ENCODE results near the gene RNF113A. TPM values are rescaled to one million over a fixed set of nuclear protein-coding genes. Genes with fewer than 3 reads are reported as not detected.

The RNF113A gene
- total RNA-seq, 2 experiments from 2014 or later, result 25.2 to 32.8 TPM

GRCh38 chrX:119880552-119881437, 9.3 kb upstream of the RNF113A start:
- Histone ChIP-seq H3K9me3 (ENCODE audit: low read length) (no peaks in the 10 kb centered on the region), H2AFZ (ENCODE audit: low read length) (no peak overlapping the region), H3K79me2 (ENCODE audit: insufficient read depth, low read depth, low read length) (no peaks in the 10 kb centered on the region), H3K36me3 (ENCODE audit: insufficient read depth, low read length) (peaks cover 26% of the 10 kb centered on the region), H3K4me2 (ENCODE audit: low read length) (peak overlapping the region; percentile 38), H3K4me1 (ENCODE audit: insufficient read depth, low read length, poor library complexity, severe bottlenecking) (peaks cover 15% of the 10 kb centered on the region), H4K20me1 (ENCODE audit: insufficient read depth, low read length) (no peaks in the 10 kb centered on the region), H3K27ac (ENCODE audit: low read depth, low read length, poor library complexity, severe bottlenecking) (peak overlapping the region; percentile 37), H3K4me3 (ENCODE audit: low read depth, low read length, poor library complexity, severe bottlenecking) (no peak overlapping the region), H3K9me2 (ENCODE audit: insufficient read depth, low read length) (no peaks in the 10 kb centered on the region)
- TF ChIP-seq CTCF (conservative IDR thresholded peaks at IDR 0.05; ENCODE audit: low read length) (peak; percentile 77), EZH2phosphoT487 (IDR thresholded peaks at IDR 0.05; ENCODE audit: borderline replicate concordance, low read depth, low read length) (no peak)
- peak; percentile 76 for DNase-seq (ENCODE audit: low spot score)
- ChIA-PET CTCF (ENCODE audit: unreplicated experiment) (no interaction called here), POLR2A (interaction anchor here (0.5 kb wide), 1 partner anchor 318 kb away, joined by 5 read pairs; no protein-coding TSS in a partner anchor)
- no TSS peak for BruUV-seq (replicated peaks)
- intact Hi-C loops (cut with micrococcal nuclease; ENCODE audit: unreplicated experiment), result loop anchor here (2.0 kb wide), 1 partner anchor 90 kb away; the partner anchor contains the start of gene RPL39

GRCh38 chrX:119880076-119880475, 8.5 kb upstream of the RNF113A start:
- Histone ChIP-seq H3K36me3 (ENCODE audit: insufficient read depth, low read length) (peaks cover 33% of the 10 kb centered on the region), H3K4me1 (ENCODE audit: insufficient read depth, low read length, poor library complexity, severe bottlenecking) (peaks cover 15% of the 10 kb centered on the region), H3K27ac (ENCODE audit: low read depth, low read length, poor library complexity, severe bottlenecking) (peak overlapping the region; percentile 37), H4K20me1 (ENCODE audit: insufficient read depth, low read length) (no peaks in the 10 kb centered on the region), H2AFZ (ENCODE audit: low read length) (no peak overlapping the region), H3K4me3 (ENCODE audit: low read depth, low read length, poor library complexity, severe bottlenecking) (no peak overlapping the region), H3K79me2 (ENCODE audit: insufficient read depth, low read depth, low read length) (no peaks in the 10 kb centered on the region), H3K4me2 (ENCODE audit: low read length) (peak overlapping the region; percentile 38), H3K9me3 (ENCODE audit: low read length) (no peaks in the 10 kb centered on the region), H3K9me2 (ENCODE audit: insufficient read depth, low read length) (no peaks in the 10 kb centered on the region)
- peak; percentile 64 for DNase-seq (ENCODE audit: low spot score)
- no TSS peak for BruUV-seq (replicated peaks)
- POLR2A ChIA-PET, result no interaction called here
- CTCF ChIA-PET (ENCODE audit: unreplicated experiment), result no interaction called here
- TF ChIP-seq EZH2phosphoT487 (IDR thresholded peaks at IDR 0.05; ENCODE audit: borderline replicate concordance, low read depth, low read length), result no peak
- TF ChIP-seq CTCF (conservative IDR thresholded peaks at IDR 0.05; ENCODE audit: low read length), result no peak
- intact Hi-C loops (cut with micrococcal nuclease; ENCODE audit: unreplicated experiment), result loop anchor here (2.0 kb wide), 1 partner anchor 89 kb away; the partner anchor contains the start of gene RPL39

- Histone ChIP-seq H3K27ac (ENCODE audit: low read depth, low read length, poor library complexity, severe bottlenecking) (no peak overlapping the region), H3K4me2 (ENCODE audit: low read length) (no peak overlapping the region), H3K4me1 (ENCODE audit: insufficient read depth, low read length, poor library complexity, severe bottlenecking) (peaks cover 15% of the 10 kb centered on the region), H3K36me3 (ENCODE audit: insufficient read depth, low read length) (peaks cover 39% of the 10 kb centered on the region), H2AFZ (ENCODE audit: low read length) (no peak overlapping the region), H3K79me2 (ENCODE audit: insufficient read depth, low read depth, low read length) (peaks cover 7% of the 10 kb centered on the region; the same call in 1 of the 2 replicates), H3K9me3 (ENCODE audit: low read length) (no peaks in the 10 kb centered on the region), H3K9me2 (ENCODE audit: insufficient read depth, low read length) (no peaks in the 10 kb centered on the region), H4K20me1 (ENCODE audit: insufficient read depth, low read length) (no peaks in the 10 kb centered on the region), H3K4me3 (ENCODE audit: low read depth, low read length, poor library complexity, severe bottlenecking) (no peak overlapping the region)
- DNase-seq (ENCODE audit: low spot score), result no peak
- BruUV-seq (replicated peaks), result no TSS peak
- CTCF ChIA-PET (ENCODE audit: unreplicated experiment), result interaction anchor here (0.6 kb wide), 1 partner anchor 273 kb away, joined by 11 read pairs; no protein-coding TSS in a partner anchor
- intact Hi-C loops (cut with micrococcal nuclease; ENCODE audit: unreplicated experiment), result no loop called here
- POLR2A ChIA-PET, result interaction anchor here (0.7 kb wide), 2 partner anchors 45 to 470 kb away, joined by 3 to 4 read pairs; no protein-coding TSS in a partner anchor
- TF ChIP-seq CTCF (conservative IDR thresholded peaks at IDR 0.05; ENCODE audit: low read length) (no peak), EZH2phosphoT487 (IDR thresholded peaks at IDR 0.05; ENCODE audit: borderline replicate concordance, low read depth, low read length) (no peak)
Measured at GRCh38 chrX:119878740-119879139, 7.2 kb upstream of the RNF113A start.
